Measurements from ENCODE around the gene BROX.

Gene BROX

DNA sequence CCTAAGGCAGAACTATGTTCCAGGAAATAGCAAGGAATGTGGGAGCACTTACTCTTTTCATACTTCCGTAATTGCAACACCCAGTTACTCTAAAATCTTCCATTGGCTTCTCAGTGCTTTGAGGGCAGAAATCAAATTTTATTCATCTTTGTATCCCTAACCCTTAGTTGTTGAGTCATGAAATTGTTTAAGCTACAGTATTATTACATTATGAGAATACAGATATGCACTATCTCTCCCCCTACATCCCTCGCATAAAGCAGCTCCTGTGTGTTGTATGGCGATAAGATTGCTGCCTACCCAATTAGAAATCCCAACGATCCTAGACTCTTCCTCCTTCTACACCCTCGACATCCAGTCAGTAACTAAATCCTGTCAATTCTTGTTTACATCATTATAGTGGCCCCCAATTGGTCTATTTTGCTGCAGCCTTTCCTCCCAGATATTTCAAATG is 2.6 kb upstream of the BROX start:
- TF ChIP-seq, protein P1, sequence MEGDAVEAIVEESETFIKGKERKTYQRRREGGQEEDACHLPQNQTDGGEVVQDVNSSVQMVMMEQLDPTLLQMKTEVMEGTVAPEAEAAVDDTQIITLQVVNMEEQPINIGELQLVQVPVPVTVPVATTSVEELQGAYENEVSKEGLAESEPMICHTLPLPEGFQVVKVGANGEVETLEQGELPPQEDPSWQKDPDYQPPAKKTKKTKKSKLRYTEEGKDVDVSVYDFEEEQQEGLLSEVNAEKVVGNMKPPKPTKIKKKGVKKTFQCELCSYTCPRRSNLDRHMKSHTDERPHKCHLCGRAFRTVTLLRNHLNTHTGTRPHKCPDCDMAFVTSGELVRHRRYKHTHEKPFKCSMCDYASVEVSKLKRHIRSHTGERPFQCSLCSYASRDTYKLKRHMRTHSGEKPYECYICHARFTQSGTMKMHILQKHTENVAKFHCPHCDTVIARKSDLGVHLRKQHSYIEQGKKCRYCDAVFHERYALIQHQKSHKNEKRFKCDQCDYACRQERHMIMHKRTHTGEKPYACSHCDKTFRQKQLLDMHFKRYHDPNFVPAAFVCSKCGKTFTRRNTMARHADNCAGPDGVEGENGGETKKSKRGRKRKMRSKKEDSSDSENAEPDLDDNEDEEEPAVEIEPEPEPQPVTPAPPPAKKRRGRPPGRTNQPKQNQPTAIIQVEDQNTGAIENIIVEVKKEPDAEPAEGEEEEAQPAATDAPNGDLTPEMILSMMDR (IDR thresholded peaks at IDR 0.05; ENCODE audit: extremely low read depth, missing control alignments): no peak
- no peak for DNase-seq (ENCODE audit: low spot score)

DNA sequence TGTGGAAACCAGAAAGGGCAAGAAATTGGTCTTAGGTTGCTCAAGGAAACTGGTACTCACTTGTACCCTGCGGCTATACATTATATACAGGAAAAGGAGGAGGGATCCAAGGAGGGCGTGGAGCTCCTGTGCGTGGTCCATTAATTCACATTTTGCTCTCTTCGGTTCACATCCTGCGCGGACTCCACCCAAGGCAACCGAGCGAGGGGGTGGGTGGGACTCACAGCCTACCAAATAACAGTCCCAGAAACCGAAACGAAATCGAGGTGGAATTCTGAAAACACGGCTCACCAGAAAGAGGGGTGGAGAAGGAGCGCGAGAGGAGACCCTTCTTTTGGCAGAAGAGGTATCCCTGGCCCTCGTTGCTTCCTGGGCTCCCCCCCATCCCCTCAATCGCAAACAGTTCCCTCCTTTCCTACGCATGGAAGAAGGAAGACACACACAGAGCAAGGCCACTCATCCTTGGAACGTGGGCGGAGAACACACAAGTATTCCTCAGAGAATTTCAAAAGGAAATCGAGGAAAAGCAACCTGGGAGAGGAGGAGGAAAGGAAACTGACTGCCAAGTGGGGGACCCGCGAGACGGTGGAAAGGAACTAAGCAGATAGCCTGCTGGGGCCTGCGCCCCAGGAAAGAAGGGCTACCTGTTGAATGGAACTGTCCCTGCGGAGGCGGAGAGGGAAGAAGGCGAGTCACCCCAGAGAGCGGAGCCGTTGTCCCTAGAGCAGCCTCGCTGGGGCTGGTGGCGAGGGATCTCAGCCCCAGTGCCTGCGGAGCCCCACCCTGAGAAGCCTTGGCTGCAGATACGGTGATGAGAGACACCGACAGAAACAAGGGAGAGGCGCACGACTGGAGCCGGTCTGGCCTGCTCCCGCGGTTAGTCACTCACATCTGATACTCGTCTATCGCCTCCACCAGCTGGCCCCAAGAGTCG is 778 bp upstream of the BROX start:
- TF ChIP-seq, protein P1 (IDR thresholded peaks at IDR 0.05; ENCODE audit: extremely low read depth, missing control alignments): no peak
- peak; percentile 63 for DNase-seq (ENCODE audit: low spot score)

DNA sequence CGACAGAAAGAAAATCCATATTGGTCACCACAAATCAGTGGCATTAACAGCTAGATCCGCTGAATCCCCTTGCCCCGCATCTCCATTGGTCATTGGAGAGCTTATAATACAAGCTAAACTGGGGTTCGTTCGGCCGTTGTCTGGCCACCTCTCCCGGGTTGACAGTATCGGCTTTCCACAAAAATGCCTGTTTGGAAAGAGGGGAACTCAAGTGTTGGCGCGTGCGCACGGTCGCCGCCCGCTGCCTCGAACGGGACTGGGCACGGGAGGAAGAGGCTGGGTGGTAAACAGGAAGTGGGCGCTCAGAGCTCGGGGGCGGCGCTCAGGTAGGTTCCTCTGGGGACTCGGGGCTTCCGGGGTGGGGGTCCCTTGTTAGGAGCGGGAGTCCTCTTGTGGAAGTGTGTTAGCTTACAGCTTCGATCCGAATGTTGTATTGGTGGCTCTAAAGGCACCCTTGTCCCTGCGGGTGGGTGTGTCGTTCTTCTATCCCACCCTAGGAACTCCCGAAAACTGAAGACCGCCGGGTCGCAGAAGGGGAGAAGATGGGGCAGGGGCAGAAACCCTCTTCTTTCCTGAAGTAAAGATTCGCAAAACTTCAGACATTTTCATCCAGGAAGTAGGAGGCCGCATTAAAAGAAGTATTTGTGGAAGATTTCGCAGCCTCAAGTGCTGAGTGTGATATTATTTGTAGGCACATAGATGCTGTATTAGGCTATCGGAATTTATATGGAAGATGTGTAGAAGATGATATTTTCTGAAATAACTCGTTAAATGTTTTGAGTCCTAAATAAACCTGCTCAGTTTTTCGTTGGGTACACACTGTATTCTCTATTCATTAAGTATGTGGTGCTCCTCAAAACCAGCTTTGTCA is 962 bp downstream of the BROX start:
- TF ChIP-seq, protein P1 (IDR thresholded peaks at IDR 0.05; ENCODE audit: extremely low read depth, missing control alignments): no peak
- peak; percentile 83 for DNase-seq (ENCODE audit: low spot score)

DNA sequence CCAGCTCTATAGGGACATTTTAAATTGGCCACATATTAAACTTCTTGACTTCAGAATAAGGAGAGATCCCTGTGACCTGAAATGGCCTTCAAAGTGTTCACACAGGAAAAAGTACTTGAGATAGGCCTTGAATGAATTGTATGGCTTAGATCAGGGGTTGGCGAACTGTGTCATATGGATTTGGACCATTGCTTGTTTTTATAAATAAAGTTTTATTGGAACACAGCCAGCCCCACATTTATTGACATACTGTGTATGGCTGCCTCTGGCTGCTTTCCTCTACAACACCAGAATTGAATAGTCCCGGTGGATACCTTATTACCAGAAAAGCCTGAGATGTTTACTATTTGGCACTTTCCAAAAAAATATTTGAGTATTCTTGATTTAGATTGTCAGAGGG is 4.0 kb downstream of the BROX start:
- TF ChIP-seq, protein P1 (IDR thresholded peaks at IDR 0.05; ENCODE audit: extremely low read depth, missing control alignments): no peak
- DNase-seq (ENCODE audit: low spot score): no peak

DNA sequence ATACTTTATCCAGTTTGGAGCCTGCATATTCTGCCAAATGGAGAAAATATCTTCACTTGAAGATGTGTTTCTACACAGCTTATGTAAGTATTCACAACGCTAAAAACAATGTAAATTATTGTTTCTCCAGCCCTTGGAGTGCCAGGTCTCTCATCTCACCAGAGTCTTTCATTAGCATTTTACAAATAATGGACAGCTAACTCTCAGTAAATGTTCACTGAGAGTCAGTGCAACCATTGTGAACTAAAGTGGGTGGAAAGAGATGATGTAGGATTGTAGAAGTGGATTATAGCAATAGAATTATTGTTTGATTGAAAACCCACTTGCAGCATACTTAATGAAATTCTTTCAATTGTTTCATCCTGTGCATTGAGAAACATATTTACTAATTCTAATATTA is 16.4 kb downstream of the BROX start:
- TF ChIP-seq, protein P1 (IDR thresholded peaks at IDR 0.05; ENCODE audit: extremely low read depth, missing control alignments): no peak

DNA sequence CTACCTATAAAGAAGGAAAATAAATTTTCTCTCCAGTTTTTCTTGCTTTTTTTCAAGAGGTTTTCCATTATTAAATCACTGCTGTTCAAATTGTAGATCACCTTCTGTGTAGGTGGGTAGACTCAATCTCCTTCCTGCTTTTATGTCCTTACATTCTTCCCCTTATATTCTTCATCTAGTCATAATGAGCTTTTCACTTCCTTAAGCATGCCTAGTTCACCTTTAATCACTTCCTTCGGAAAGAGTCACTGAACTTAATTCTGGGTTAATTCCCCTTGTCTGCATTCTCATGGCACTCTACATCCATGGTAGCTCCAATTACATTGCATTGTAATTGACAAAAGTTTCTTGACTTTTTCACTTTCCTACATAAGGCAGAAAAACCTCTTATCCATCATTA is 18.5 kb downstream of the BROX start:
- TF ChIP-seq, protein P1 (IDR thresholded peaks at IDR 0.05; ENCODE audit: extremely low read depth, missing control alignments): no peak

More for the DNA sequence above, 16.4 kb downstream of the BROX start:
- no peak for DNase-seq (ENCODE audit: low spot score)

More for the DNA sequence above, 18.5 kb downstream of the BROX start:
- DNase-seq (ENCODE audit: low spot score): no peak
